Stimulated activated CD4-positive, alpha-beta T cell treated with anti-CD3 and anti-CD28 coated beads, Interleukin-4, amount 100 ng/mL, for 4 hours (primary cell): Measurements from ENCODE around the gene RAI2.
"Not testable (repeated sequence)": the region's sequence is repeated elsewhere in the genome, so short reads cannot be mapped to it uniquely, and the experiment has no call there.

Experiments used
- DNase-seq, 2 experiments: peaks; one replicate each; pipeline ENCODE4 v3.0.0-alpha.2; 2020

RAI2 gene

DNA sequence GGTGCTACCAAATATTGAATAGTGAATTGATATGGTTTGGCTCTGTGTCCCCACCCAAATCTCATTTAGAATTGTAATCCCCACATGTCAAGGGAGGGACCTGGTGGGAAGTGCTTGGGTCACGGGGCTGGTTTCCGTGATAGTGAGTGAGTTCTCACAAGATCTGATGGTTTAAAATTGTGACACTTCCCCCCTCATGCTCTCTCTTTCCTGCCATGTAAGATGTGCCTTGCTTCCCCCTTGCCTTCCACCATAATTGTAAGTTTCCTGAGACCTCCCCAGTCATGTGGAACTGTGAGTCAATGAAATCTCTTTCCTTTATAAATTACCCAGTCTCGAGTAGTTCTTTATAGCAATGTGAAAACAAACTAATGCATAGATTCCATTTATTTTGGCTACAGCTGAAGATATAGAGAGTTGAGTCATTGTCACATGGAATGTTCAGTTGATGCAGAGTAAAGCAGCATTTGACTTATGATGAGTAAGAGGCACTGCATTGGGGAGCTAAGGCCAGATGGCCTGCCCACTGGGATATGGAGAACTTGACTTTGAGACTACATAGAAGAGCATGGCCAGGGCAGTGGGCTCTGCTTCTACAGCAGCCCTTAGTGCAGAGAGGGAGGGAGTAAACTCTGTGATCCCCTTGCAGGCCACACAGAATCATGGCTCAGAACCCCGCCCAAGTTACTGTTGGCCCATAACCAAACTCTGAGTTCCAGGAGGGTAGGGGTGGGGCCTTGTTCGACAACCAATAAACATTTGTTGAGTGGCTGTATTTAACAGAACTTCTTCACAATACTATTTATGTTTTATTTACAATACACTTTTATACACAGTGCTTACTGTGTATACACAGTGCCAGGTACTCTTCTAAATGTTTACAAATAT, 34.2 kb downstream of the RAI2 start:
- no peak for DNase-seq

DNA sequence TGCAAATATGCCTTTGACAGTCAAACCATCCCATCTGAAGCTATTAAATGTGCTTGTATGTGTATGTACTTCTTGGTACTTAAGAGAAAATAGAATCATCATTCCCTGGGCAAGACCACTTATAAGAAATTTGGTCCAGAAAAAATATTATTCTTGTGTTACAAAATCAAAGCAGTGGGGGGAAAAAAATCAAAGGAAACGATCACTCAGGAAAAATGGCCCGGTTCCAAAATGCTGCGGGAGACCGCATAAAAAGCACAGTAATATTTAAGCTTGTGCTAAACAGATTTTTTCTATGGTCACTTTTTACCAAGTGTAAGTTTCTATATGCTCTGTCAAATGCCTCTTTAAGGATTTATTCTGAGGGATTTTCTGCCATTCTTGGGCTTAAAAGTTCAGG, 36.1 kb downstream of the RAI2 start:
- no peak for DNase-seq

- no peak for DNase-seq
These were observed 38.7 kb downstream of the RAI2 start for GRCh38 chrX:17822351-17822750.

GRCh38 chrX:17820100-17820499, 41.0 kb downstream of the RAI2 start:
- DNase-seq, result no peak

DNA sequence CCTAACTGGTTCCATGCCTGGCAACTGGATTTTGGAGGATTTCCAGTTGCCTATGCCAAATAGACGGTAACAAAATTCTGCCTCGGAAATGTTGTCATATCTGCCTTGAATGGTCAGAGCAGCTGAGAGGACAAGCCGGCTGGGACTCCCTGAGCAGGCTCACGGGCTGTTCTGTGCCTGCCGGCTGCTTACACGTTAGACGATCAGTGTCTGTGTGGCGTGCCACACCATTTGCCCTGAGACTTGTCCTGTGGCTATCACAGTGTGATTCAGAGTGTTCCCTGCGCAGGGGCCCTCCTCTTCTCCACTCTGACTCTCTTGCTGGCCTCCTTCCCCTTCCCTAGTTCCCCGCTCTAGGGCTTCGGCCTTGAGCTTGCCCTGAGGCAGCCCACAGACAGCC, 42.4 kb downstream of the RAI2 start:
- no peak for DNase-seq

- no peak for DNase-seq
These were observed 43.8 kb downstream of the RAI2 start for GRCh38 chrX:17817251-17817650.

GRCh38 chrX:17814557-17814956, 46.5 kb downstream of the RAI2 start:
- no peak for DNase-seq

GRCh38 chrX:17814059-17814458, 47.0 kb downstream of the RAI2 start:
- no peak for DNase-seq

GRCh38 chrX:17813277-17813676, 47.8 kb downstream of the RAI2 start:
- no peak for DNase-seq

GRCh38 chrX:17812763-17813162, 48.3 kb downstream of the RAI2 start:
- no peak for DNase-seq

DNA sequence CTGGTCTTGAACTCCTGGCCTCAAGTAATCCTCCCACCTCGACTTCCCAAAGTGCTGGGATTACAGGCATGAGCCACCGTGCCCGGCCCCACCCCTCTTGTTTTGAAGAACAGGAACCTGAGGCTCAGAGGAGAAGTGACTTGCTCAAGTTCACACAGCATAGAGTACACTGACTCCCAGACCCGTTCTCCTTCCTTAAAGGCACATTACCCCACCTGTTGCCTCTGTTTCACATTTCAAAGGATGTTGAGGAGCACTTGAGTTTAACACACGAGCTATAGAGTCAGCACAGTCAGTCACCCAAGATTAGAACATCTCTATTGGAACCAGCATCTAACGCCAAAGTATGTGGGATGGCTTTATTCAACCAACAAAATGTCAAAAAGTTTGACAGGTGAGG, 51.1 kb downstream of the RAI2 start:
- DNase-seq, result no peak

DNA sequence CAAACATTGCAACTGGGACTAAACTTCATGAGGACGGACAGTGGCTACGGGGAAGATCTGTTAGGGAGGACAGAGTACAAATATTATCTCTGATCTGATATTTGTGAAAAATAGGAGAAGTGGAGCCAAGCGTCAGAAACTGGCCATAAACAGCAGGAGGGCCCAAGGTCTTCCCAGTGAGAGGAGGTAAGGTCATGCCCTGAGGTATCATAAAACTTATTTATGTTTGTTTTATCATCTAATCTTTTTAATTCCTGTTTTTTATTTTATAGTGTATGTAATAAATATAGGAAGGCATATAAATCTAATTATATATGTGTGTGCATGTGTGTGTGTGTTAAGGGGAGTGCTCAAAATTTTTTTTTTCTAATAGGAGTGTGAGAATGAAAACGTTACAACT, 51.8 kb downstream of the RAI2 start:
- DNase-seq, result no peak

- no peak for DNase-seq
These were observed 56.0 kb downstream of the RAI2 start for GRCh38 chrX:17805120-17805519.

- no peak for DNase-seq
These were observed 57.6 kb downstream of the RAI2 start for GRCh38 chrX:17803449-17803848.

DNA sequence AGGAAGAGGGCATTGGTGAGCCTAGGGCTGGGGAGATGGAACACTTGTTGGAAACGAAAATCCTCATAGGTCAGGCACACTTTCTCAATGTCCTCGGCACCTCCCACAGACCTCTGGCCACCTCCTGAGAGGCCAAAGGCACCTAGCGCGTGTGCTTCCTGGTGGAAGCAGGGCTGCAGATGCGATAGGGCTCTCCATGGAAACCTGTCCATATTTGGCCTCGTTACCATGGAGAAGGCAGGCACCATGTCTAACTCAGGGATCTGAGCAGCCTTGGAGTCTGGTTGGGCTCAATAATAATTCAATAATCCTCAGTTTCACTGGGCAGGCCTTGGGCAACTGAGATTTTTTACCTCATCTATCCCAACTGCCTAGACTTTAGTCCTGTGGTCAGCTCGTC, 58.3 kb downstream of the RAI2 start:
- DNase-seq, result no peak

DNA sequence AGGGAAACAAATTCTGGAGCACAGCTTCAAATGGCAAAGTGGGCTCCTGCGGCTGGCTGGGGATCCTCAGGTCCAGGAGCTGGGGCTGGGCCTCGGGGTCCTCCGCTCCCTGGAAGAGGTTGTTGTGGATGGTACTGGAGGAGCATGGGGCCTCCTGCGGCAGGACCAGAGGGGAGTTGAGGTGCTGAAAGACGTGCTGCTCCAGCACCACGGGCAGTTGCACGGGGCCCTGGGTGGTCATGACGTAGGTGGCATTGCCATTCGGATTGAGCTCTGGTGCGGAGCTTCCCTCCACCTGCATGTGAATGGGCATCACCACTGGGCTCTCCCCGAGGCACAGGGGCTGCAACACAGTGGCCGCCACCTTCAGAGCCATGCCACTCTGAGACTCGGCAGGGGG, 59.7 kb downstream of the RAI2 start:
- no peak for DNase-seq

GRCh38 chrX:17798921-17799320, 62.2 kb downstream of the RAI2 start:
- no peak for DNase-seq

- DNase-seq, result no peak
These were observed 68.3 kb downstream of the RAI2 start for GRCh38 chrX:17792826-17793225.

- DNase-seq, result no peak
These were observed 72.0 kb downstream of the RAI2 start for GRCh38 chrX:17788956-17789562.

GRCh38 chrX:17788439-17788838, 72.7 kb downstream of the RAI2 start:
- DNase-seq, result peak; percentile 17 to 25

- no peak for DNase-seq
These were observed 73.5 kb downstream of the RAI2 start for GRCh38 chrX:17787557-17787956.

- DNase-seq, result not testable (repeated sequence)
These were observed 74.3 kb downstream of the RAI2 start for GRCh38 chrX:17786554-17787347.

- DNase-seq, result no peak
These were observed 81.7 kb downstream of the RAI2 start for GRCh38 chrX:17779434-17779833.

- DNase-seq, result no peak
These were observed 82.1 kb downstream of the RAI2 start for GRCh38 chrX:17778997-17779396.
